Stomach (tissue), 9 donors: ENCODE measurements around the gene SLC35F5. TPM values are rescaled to one million over a fixed set of nuclear protein-coding genes. Genes with fewer than 3 reads are reported as not detected.

Experiments
- DNase-seq, 2 donors: peaks; one replicate each; pipeline versions ENCODE4 v3.0.0 to v3.0.0-alpha.2; 2013 to 2019
- H3K27ac ChIP-seq, 5 donors: fragments of 200-600 bp in 4 of 5; sonication (generic) in 4 of 5; one replicate each; pipeline ENCODE4 v1.5.1; 2013 to 2019; ENCODE audit warnings: mild to moderate bottlenecking in 1 of 5, moderate library complexity in 1 of 5
- H3K27me3 ChIP-seq, 3 donors: fragments of 200-600 bp; sonication (generic); one replicate each; pipeline ENCODE4 v1.5.1; 2017 to 2019; ENCODE audit warnings: mixed run types in 1 of 3
- H3K36me3 ChIP-seq, 4 donors: fragments of 200-600 bp; sonication (generic); 1 replicate in 3 of 4; 2 replicates in 1 of 4; pipeline ENCODE4 v1.5.1; 2016 to 2019
- H3K4me1 ChIP-seq, 4 donors: fragments of 200-600 bp; sonication (generic); one replicate each; pipeline ENCODE4 v1.5.1; 2016 to 2019
- H3K4me3 ChIP-seq, 4 donors: fragments of 200-600 bp; sonication (generic) in 3 of 4; one replicate each; pipeline ENCODE4 v1.5.1; 2016 to 2019; ENCODE audit warnings: mild to moderate bottlenecking in 1 of 4
- H3K9me3 ChIP-seq, 4 donors: fragments of 200-600 bp; sonication (generic); one replicate each; pipeline ENCODE4 v1.5.1; 2016 to 2019
- CTCF ChIP-seq, 7 experiments: fragments of 450-650 bp in 4 of 7; fragments of 200-600 bp in 3 of 7; sonication (generic) in 3 of 7; IDR thresholded peaks; one replicate each; pipeline ENCODE4 v1.5.1; 2016 to 2019; ENCODE audit warnings: antibody characterized with exemption in 7 of 7, control low read depth in 2 of 7, mild to moderate bottlenecking in 1 of 7
- EP300 ChIP-seq: sonication (generic); formaldehyde crosslinking; IDR thresholded peaks from one replicate; pipeline ENCODE4 v1.6.1; 2017; ENCODE audit warnings: antibody characterized with exemption
- POLR2A ChIP-seq, 4 donors: fragments of 450-650 bp; IDR thresholded peaks; one replicate each; pipeline ENCODE4 v1.6.1; 2016; ENCODE audit warnings: antibody characterized with exemption in 4 of 4, control low read depth in 2 of 4, mild to moderate bottlenecking in 1 of 4, moderate library complexity in 1 of 4
- POLR2AphosphoS5 ChIP-seq, 3 donors: sonication (generic); formaldehyde crosslinking; IDR thresholded peaks; one replicate each; pipeline ENCODE4 v1.6.1; 2016; ENCODE audit warnings: antibody characterized with exemption in 3 of 3
- WGBS, 5 donors: extraction: QIAGEN DNeasy Blood & Tissue Kit in 3 of 5; methylation state at CpG; one replicate each; pipeline versions ENCODE4 v1.1.5 to v1.1.7; 2013 to 2018; 5-methylcytosine and 5-hydroxymethylcytosine counted together
- intact Hi-C: fragments of 100-400 bp; cut with DNase I; formaldehyde crosslinking; loops from one replicate; pipeline ENCODE4 v1.15.1; 2023; ENCODE audit warnings: low total_unique reads
- polyA plus RNA-seq, 3 donors: library from polyadenylated mRNA; stranded (reverse); fragments of 200-250 nt; gene quantifications; one replicate each; pipeline ENCODE4 v1.2.3, GENCODE V29; 2013
- total RNA-seq, 5 donors: library from RNA; depleted of rRNA; stranded (reverse); fragments of >200 nt; gene quantifications; one replicate each; pipeline versions ENCODE4 v1.1.0 to v1.2.3, GENCODE V29; 2014 to 2016
- donor health status: healthy with polysubstance abuse.
- donor health status: Bipolar disorder and iron deficiency.
- donor health status: healthy.

Gene SLC35F5
- total and polyA plus RNA-seq, 8 donors = 8.7 to 399 (median 94.7) TPM

- Histone ChIP-seq H3K4me3 (no peak overlapping the region), H3K27ac (no peak overlapping the region), H3K4me1 (peaks cover 0 to 3% (median 0%) of the 10 kb centered on the region in 4 donors), H3K9me3 (peaks cover 0 to 5% (median 0%) of the 10 kb centered on the region in 4 donors), H3K36me3 (no peaks in the 10 kb centered on the region), H3K27me3 (no peaks in the 10 kb centered on the region)
- TF ChIP-seq CTCF (IDR thresholded peaks at IDR 0.05) = no peak
- TF ChIP-seq POLR2AphosphoS5 (IDR thresholded peaks at IDR 0.05) = no peak
- no peak for TF ChIP-seq EP300
- TF ChIP-seq POLR2A (IDR thresholded peaks at IDR 0.05) = no peak
- intact Hi-C loops = no loop called here
- DNase-seq = no peak
- 89 to 94% (median 93%) methylated on average over 4 of the region's 4 CpGs for WGBS, 5 donors
Measured at GRCh38 chr2:113765276-113765675, 8.8 kb upstream of the SLC35F5 start.

DNA sequence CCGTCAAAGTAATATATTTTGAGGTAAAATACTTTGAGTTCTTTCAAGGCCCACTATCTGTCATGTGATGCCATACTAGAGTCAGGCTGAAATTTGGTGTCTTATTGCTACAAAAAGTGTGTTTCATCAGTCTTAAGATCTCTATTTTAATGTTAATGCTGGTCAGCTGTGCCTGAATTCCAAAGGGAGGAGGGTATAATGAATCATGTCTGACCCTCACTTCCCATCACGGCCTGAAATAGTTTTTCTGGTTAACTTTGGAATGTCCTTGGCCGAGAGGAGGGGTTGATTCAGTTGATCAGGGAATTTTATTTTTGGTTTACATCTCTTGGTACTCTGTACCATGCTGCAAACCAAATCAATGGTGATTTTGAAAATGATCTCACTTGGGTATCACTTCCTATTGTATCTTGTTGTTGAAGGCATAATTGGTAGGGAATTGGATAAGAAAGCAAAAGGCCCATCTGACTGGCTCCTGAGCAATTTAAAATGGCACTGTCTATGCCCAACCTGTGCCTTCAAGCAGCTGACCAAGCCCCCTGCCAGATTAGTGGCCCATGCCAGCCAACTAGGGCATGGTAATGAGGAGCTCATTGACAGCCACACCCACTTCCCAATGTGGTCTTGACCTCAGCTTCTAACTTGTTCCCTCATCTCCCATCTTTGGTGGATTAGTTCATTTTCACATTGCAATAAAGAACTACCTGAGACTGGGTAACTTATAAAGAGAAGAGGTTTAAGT, 6.1 kb upstream of the SLC35F5 start:
- Histone ChIP-seq H3K36me3 (no peaks in the 10 kb centered on the region), H3K4me1 (peaks cover under 1 to 6% (median 2%) of the 10 kb centered on the region in 4 donors), H3K27ac (no peak overlapping the region), H3K27me3 (no peaks in the 10 kb centered on the region), H3K9me3 (peaks cover 0 to 5% (median 0%) of the 10 kb centered on the region in 4 donors), H3K4me3 (no peak overlapping the region)
- DNase-seq = no peak
- WGBS, 5 donors = 73 to 86% (median 82%) methylated on average over 3 of the region's 3 CpGs
- TF ChIP-seq EP300 (no peak), CTCF (IDR thresholded peaks at IDR 0.05) (no peak)
- intact Hi-C loops = no loop called here

- WGBS, 5 donors = 29 to 58% (median 43%) methylated on average over 1 of the region's 1 CpG
- Histone ChIP-seq H3K36me3 (no peaks in the 10 kb centered on the region), H3K9me3 (peaks cover 0 to 5% (median 0%) of the 10 kb centered on the region in 4 donors), H3K27ac (no peak overlapping the region), H3K4me1 (peaks cover 5 to 18% (median 10%) of the 10 kb centered on the region in 4 donors), H3K4me3 (no peak overlapping the region), H3K27me3 (no peaks in the 10 kb centered on the region)
- TF ChIP-seq EP300 (no peak), CTCF (IDR thresholded peaks at IDR 0.05) (no peak), POLR2A (IDR thresholded peaks at IDR 0.05) (no peak), POLR2AphosphoS5 (IDR thresholded peaks at IDR 0.05) (no peak)
- peak in 1 of 2 donors; percentile 5 for DNase-seq
- intact Hi-C loops = no loop called here
Measured at GRCh38 chr2:113760400-113760799, 4.0 kb upstream of the SLC35F5 start.

GRCh38 chr2:113757138-113757657, 756 bp upstream of the SLC35F5 start:
- Histone ChIP-seq H3K4me1 (peaks cover 14 to 41% (median 26%) of the 10 kb centered on the region in 4 donors), H3K9me3 (no peaks in the 10 kb centered on the region), H3K27ac (peak overlapping the region; percentile 95 to 99 (median 97)), H3K27me3 (no peaks in the 10 kb centered on the region), H3K4me3 (peak overlapping the region; percentile 86 to 96 (median 91)), H3K36me3 (peaks cover 0 to 5% (median 0%) of the 10 kb centered on the region in 4 donors)
- WGBS, 5 donors = 16 to 22% (median 17%) methylated on average over 17 of the region's 17 CpGs
- TF ChIP-seq CTCF (IDR thresholded peaks at IDR 0.05) = no peak
- no peak for TF ChIP-seq EP300
- no peak for TF ChIP-seq POLR2A (IDR thresholded peaks at IDR 0.05)
- TF ChIP-seq POLR2AphosphoS5 (IDR thresholded peaks at IDR 0.05) = no peak
- intact Hi-C loops = no loop called here
- DNase-seq = no peak
